Astrocyte (in vitro differentiated cells and primary cell): ENCODE results near the gene SH3BP4.

Experiments
- CTCF ChIP-seq: IDR thresholded peaks from 2 replicates; pipeline ENCODE4 v1.5.1; 2011; ENCODE audit warnings: low read depth, mild to moderate bottlenecking, inconsistent platforms, low read length, moderate library complexity; ENCODE audit not compliant: insufficient read depth
- EZH2 ChIP-seq: IDR thresholded peaks from 2 replicates; pipeline ENCODE4 v1.6.1; 2012; ENCODE audit warnings: mild to moderate bottlenecking, low read length, inconsistent platforms; ENCODE audit not compliant: insufficient read depth

DNA sequence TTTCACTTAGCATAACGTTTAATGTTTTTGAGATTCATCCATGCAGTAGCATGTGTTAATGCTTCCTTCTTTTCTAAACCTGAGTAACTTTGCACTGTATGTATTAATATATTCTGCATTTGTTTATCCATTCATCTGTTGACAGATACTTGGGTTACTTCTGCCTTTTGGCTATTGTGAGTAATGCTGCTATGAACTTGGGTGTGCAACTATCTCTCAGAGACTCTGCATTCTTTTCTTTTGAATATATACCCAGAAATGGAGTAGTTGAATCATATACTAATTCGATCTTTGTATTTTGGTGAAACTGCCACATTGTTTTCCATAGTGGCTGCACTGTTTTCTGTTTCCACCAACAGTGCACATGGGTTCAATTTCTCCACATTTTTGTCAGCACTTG lies 128.3 kb downstream of the SH3BP4 start:
- TF ChIP-seq EZH2: no peak
- TF ChIP-seq CTCF: no peak
